Endothelial cell of umbilical vein (primary cell): ENCODE data around the gene TCP10L. TPM values are rescaled to one million over a fixed set of nuclear protein-coding genes. Genes with fewer than 3 reads are reported as not detected.

Experiments
- BruUV-seq: library from RNA; stranded (reverse); fragments of 400-500 nt; replicated peaks from 2 replicates; lab custom pipeline; 2021; lab: Mats Ljungman, UMichigan
- CTCF ChIA-PET: fragments of 300-600, 350-600 bp; sonication (Branson Sonifier 250); formaldehyde crosslinking; loops from one replicate; lab custom pipeline; 2021; ENCODE audit warnings: antibody characterized with exemption, inconsistent platforms; lab: Charles Lee
- POLR2A ChIA-PET: fragments of 300-600, 350-600 bp; sonication (Branson Sonifier 250); formaldehyde crosslinking; loops from one replicate; lab custom pipeline; 2021; ENCODE audit warnings: antibody characterized with exemption, inconsistent platforms; lab: Charles Lee
- DNase-seq: peaks from one replicate; pipeline ENCODE4 v3.0.0-alpha.2; 2011; ENCODE audit warnings: low read depth, low spot score
- FAIRE-seq: peaks from 2 replicates; lab custom pipeline; 2011; peaks lifted over from hg19 to GRCh38; lab: Jason Lieb, UNC
- H2AFZ ChIP-seq: 2 replicates; pipeline ENCODE4 v1.6.0; 2012; ENCODE audit warnings: low read depth, low read length, control low read depth, inconsistent platforms
- H3K27ac ChIP-seq: 2 replicates; pipeline ENCODE4 v1.5.1; 2011; ENCODE audit warnings: low read depth, mild to moderate bottlenecking, control low read depth, low read length, moderate library complexity; ENCODE audit not compliant: insufficient read depth
- H3K27me3 ChIP-seq, 2 experiments: 2 replicates each; pipeline versions ENCODE4 v1.6.0 to v1.6.1; 2011; ENCODE audit warnings: low read length in 2 of 2, mixed read lengths in 1 of 2; ENCODE audit not compliant: control insufficient read depth in 2 of 2, insufficient read depth in 2 of 2
- H3K36me3 ChIP-seq, 2 experiments: 2 replicates in 1 of 2; 3 replicates in 1 of 2; pipeline ENCODE4 v1.5.1; 2011; ENCODE audit warnings: low read length in 2 of 2, mild to moderate bottlenecking in 1 of 2, moderate library complexity in 1 of 2; ENCODE audit not compliant: control insufficient read depth in 2 of 2, insufficient read depth in 2 of 2; ENCODE audit errors: extremely low read depth in 1 of 2
- H3K4me1 ChIP-seq: 3 replicates; pipeline ENCODE4 v1.5.1; 2011; ENCODE audit warnings: mild to moderate bottlenecking, low read length; ENCODE audit not compliant: control insufficient read depth, insufficient read depth; ENCODE audit errors: extremely low read depth
- H3K4me2 ChIP-seq: 2 replicates; pipeline ENCODE4 v1.6.1; 2011; ENCODE audit warnings: low read length, control low read depth, mixed read lengths; ENCODE audit not compliant: insufficient read depth
- H3K4me3 ChIP-seq, 3 experiments: fragments of 200-600 bp in 1 of 3; sonication (generic), shearing (Covaris generic) in 1 of 3; replicated peaks in 1 of 3; 2 replicates each; pipeline ENCODE4 v1.5.1; 2011 to 2016; ENCODE audit warnings: control low read depth in 3 of 3, low read length in 3 of 3, mild to moderate bottlenecking in 2 of 3, inconsistent platforms in 1 of 3, low read depth in 1 of 3, moderate library complexity in 1 of 3; ENCODE audit not compliant: insufficient read depth in 1 of 3
- H3K79me2 ChIP-seq: 2 replicates; pipeline ENCODE4 v1.6.0; 2012; ENCODE audit warnings: low read length, inconsistent platforms; ENCODE audit not compliant: control insufficient read depth, insufficient read depth
- H3K9ac ChIP-seq: replicated peaks from 2 replicates; pipeline ENCODE3; 2011; ENCODE audit warnings: low read length, control low read depth; ENCODE audit not compliant: insufficient read depth; ENCODE audit errors: extremely low read depth
- H3K9me1 ChIP-seq: replicated peaks from 3 replicates; pipeline ENCODE4 v1.6.0; 2011; ENCODE audit warnings: mild to moderate bottlenecking, low read length; ENCODE audit not compliant: control insufficient read depth, insufficient read depth; ENCODE audit errors: extremely low read depth
- H3K9me3 ChIP-seq: replicated peaks from 2 replicates; pipeline ENCODE4 v1.5.1; 2012; ENCODE audit warnings: low read length, inconsistent platforms; ENCODE audit not compliant: control insufficient read depth, insufficient read depth
- H4K20me1 ChIP-seq: replicated peaks from 2 replicates; pipeline ENCODE3; 2011; ENCODE audit warnings: mild to moderate bottlenecking, low read length; ENCODE audit not compliant: control insufficient read depth, insufficient read depth; ENCODE audit errors: extremely low read depth
- CTCF ChIP-seq, 2 donors: IDR thresholded peaks; 1 replicate in 1 of 2; 2 replicates in 1 of 2; pipeline ENCODE4 v1.5.1; 2011; ENCODE audit warnings: low read length in 2 of 2, mild to moderate bottlenecking in 2 of 2, moderate library complexity in 2 of 2, control low read depth in 1 of 2, inconsistent platforms in 1 of 2, low read depth in 1 of 2; ENCODE audit not compliant: insufficient read depth in 1 of 2; ENCODE audit errors: extremely low read depth in 1 of 2
- EZH2 ChIP-seq: IDR thresholded peaks from 2 replicates; pipeline ENCODE4 v1.6.1; 2012; ENCODE audit warnings: borderline replicate concordance, low read depth, mild to moderate bottlenecking, moderate library complexity, low read length, inconsistent platforms; ENCODE audit not compliant: severe bottlenecking
- FOS ChIP-seq: IDR thresholded peaks from 2 replicates; pipeline ENCODE4 v1.6.1; 2011; ENCODE audit warnings: mild to moderate bottlenecking, low read length, moderate library complexity, borderline replicate concordance; ENCODE audit not compliant: insufficient read depth
- GATA2 ChIP-seq: IDR thresholded peaks from 2 replicates; pipeline ENCODE4 v1.7.0; 2011; ENCODE audit warnings: low read depth, mild to moderate bottlenecking, moderate library complexity, mixed read lengths, low read length; ENCODE audit not compliant: insufficient read length, insufficient read depth
- JUN ChIP-seq: IDR thresholded peaks from 2 replicates; pipeline ENCODE4 v1.6.1; 2011; ENCODE audit warnings: borderline replicate concordance, low read depth; ENCODE audit not compliant: insufficient read length, insufficient read depth
- MAX ChIP-seq: IDR thresholded peaks from 2 replicates; pipeline ENCODE4 v1.6.1; 2011; ENCODE audit not compliant: insufficient read depth, insufficient read length
- MYC ChIP-seq: IDR thresholded peaks from one replicate; pipeline ENCODE4 v1.6.1; 2011; ENCODE audit warnings: mild to moderate bottlenecking, low read depth, low read length
- POLR2A ChIP-seq: IDR thresholded peaks from 2 replicates; pipeline ENCODE4 v1.6.1; 2012; ENCODE audit warnings: low read depth, mild to moderate bottlenecking, control low read depth, low read length
- POLR2AphosphoS5 ChIP-seq: IDR thresholded peaks from 2 replicates; pipeline ENCODE4 v1.6.1; 2012; ENCODE audit warnings: low read depth, mild to moderate bottlenecking, control low read depth, low read length, moderate library complexity; ENCODE audit not compliant: insufficient read depth
- dilution Hi-C: fragments of 300-500 bp; cut with MboI; formaldehyde crosslinking; loops from one replicate; pipeline ENCODE4 v1.15.0; 2019; ENCODE audit warnings: low sequenced_read_pairs; ENCODE audit not compliant: extremely low pct_ligation_motif_present
- intact Hi-C: fragments of 100-400 bp; cut with micrococcal nuclease; formaldehyde crosslinking; loops from one replicate; pipeline ENCODE4 v1.10.0; 2022
- polyA plus RNA-seq, 4 experiments: library from polyadenylated mRNA; depleted of rRNA in 3 of 4; stranded (reverse) in 3 of 4; unstranded in 1 of 4; fragments of >200 nt; gene quantifications; 2 replicates each; pipeline versions ENCODE4 v1.2.1 to v1.2.3, GENCODE V29; 2011 to 2012; ENCODE audit warnings: missing spikeins in 1 of 4
- total RNA-seq: library from RNA; stranded (reverse); gene quantifications from 2 replicates; pipeline ENCODE4 v1.2.3, GENCODE V29; 2021

Gene TCP10L
- total and polyA plus RNA-seq, 2 donors (not counting 3 experiments of a cell fraction or from before 2014, with no cell fraction given), result 0.07 TPM; not detected in 1

- no peak for FAIRE-seq
Measured at GRCh38 chr21:32595431-32595830, 10.1 kb upstream of the TCP10L start.

More at GRCh38 chr21:32595431-32595830, 10.1 kb upstream of the TCP10L start:
- Histone ChIP-seq H3K36me3 (peaks cover 0 to 6% of the 10 kb centered on the region in 2 experiments), H3K9me3 (no peaks in the 10 kb centered on the region), H3K79me2 (no peaks in the 10 kb centered on the region), H2AFZ (no peak overlapping the region), H4K20me1 (no peaks in the 10 kb centered on the region), H3K27me3 (no peaks in the 10 kb centered on the region), H3K9ac (no peak overlapping the region), H3K4me1 (peaks cover 9% of the 10 kb centered on the region), H3K9me1 (no peaks in the 10 kb centered on the region), H3K27ac (no peak overlapping the region), H3K4me3 (no peak overlapping the region), H3K4me2 (no peak overlapping the region)
- BruUV-seq, result no TSS peak
- DNase-seq, result no peak
- TF ChIP-seq POLR2A (no peak), JUN (no peak), FOS (no peak), CTCF (IDR thresholded peaks at IDR 0.05; ENCODE audit: extremely low read depth in 1 of 2, insufficient read depth in 1 of 2, low read depth in 1 of 2, low read length in 2 of 2) (no peak), EZH2 (no peak), MAX (no peak), POLR2AphosphoS5 (no peak), MYC (no peak), GATA2 (no peak)
- ChIA-PET POLR2A (no interaction called here), CTCF (interaction anchor here (1.3 to 9.7 kb wide), 2 partner anchors 26 to 189 kb away, joined by 5 to 286 read pairs; partner anchors contain the start of gene EVA1C)
- dilution Hi-C loops, result no loop called here
- intact Hi-C loops, result no loop called here
